Measurements from ENCODE around the gene IL31RA.
A peak's percentile ranks its signal among the peaks of the same experiment; 100 is the strongest.
"Not testable (repeated sequence)": the region's sequence is repeated elsewhere in the genome, so short reads cannot be mapped to it uniquely, and the experiment has no call there.

The IL31RA gene

DNA sequence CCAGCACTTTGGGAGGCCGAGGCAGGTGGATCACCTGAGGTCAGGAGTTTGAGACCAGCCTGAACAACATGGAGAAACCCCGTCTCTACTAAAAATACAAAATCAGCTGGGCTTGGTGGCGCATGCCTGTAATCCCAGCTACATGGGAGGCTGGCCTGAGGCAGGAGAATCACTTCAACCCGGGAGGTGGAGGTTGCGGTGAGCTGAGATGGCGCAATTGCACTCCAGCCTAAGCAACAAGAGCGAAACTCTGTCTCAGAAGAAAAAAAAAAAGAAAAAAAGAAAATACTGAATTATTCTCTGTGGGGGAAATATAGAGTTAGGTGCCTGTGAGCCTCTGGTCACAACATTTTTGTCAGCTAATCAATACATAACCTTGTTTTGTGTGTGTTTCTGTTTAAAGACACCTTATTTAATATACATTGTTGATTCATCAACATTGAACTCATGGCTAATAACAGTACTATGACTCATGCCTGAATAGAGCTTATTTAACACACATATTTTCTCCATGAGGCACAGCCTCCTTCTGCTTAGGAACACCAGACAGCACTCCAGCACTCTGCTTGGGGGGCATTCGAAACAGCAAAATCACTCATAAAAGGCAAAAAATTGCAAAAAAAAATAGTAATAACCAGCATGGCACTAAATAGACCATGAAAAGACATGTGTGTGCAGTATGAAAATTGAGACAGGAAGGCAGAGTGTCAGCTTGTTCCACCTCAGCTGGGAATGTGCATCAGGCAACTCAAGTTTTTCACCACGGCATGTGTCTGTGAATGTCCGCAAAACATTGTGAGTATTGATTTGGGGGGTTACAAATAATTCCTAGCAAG is at the start of gene IL31RA:
Gene IL31RA (plus strand): TSS at position 519 of the 836 bp plus-strand sequence. CDS start 214 bp downstream, at position 733.
- DNase-seq: no peak

GRCh38 chr5:55808814-55809213 is 42.3 kb upstream of the IL31RA start:
- not testable (repeated sequence) for DNase-seq

GRCh38 chr5:55815939-55816338 is 35.2 kb upstream of the IL31RA start:
- DNase-seq: not testable (repeated sequence)

- DNase-seq: no peak
These were observed 34.8 kb upstream of the IL31RA start for GRCh38 chr5:55816342-55816741.

GRCh38 chr5:55817030-55817429 is 34.1 kb upstream of the IL31RA start:
- no peak for DNase-seq

DNA sequence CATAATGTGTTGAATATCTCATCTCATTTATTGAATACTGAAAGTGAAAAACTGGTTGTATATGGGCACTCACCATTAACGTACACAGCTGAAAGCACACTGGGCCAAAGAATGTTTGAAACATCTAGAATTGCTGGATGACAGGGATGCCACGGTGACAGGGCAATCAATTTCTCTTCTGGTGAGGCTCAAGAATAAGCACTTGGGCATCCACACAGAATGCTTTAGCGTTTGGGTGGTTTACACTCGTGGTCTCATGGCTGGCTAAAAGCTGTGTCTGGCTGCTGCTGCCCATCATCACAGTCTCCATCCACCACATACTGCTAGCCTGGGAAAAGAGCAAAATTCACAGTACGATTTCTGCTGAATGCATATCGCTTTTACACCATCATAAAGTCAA is 30.7 kb upstream of the IL31RA start:
- DNase-seq: no peak

DNA sequence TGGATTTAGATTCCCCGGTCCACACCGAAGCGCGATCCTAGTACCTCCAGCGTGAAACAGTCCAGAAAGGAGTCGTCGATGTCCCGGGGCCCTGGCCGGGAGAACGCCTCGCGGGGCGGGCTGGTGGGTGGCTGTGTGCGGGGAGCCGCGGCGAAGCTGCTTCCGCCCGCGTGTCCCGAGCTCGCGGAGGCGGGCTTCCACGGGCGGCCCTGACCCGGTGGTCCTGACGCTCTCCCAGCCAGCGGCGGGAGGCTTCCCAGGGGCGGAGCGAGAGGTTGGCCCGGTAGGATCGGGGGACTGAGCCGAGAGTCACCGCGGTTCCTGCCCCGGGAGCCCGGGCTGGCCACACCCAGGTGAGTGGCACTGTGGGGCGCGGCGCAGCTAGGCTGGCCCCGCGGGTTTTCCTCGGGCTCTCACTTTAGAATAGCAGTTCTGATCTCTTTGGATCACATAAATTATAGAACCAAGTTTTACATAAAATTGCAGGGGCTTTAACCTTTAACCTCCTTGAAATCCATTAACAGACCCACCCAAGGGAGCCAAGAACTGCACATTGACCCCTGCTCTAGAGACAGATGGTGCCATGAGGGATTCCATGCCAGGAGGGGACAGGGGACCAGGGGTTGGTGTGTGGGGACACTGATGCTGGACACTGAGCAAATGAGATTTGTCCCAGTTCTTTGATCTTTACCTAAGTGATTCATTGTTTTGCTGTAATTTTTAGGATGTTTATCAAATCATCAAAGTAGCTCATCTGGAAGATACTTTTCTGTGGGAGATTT is 29.2 kb upstream of the IL31RA start:
- DNase-seq: no peak

- DNase-seq: no peak
These were observed 27.9 kb upstream of the IL31RA start for GRCh38 chr5:55823151-55823796.

- no peak for DNase-seq
These were observed 21.2 kb upstream of the IL31RA start for GRCh38 chr5:55829956-55830355.

DNA sequence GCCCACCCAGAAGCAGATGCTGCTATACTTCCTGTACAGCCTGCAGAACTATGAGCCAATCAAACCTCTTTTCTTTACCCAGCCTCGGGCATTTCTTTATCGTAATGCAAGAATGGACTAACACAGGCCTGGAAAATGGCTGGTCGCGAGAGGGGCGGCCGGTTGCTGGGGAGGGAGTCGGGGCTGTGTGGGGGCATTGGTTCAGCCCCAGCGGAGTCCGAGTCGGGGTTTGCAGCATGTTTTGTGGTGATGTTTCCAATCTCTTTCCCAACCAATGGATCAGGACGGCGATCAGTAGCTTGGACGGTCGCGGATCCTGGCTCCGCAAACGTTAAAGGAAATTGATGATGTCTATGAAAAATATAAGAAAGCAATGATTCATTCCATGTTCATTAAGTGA is 18.7 kb upstream of the IL31RA start:
- no peak for DNase-seq

- DNase-seq: no peak
These were observed 15.0 kb upstream of the IL31RA start for GRCh38 chr5:55836191-55836590.

- DNase-seq: no peak
These were observed 9.2 kb upstream of the IL31RA start for GRCh38 chr5:55841976-55842375.

DNA sequence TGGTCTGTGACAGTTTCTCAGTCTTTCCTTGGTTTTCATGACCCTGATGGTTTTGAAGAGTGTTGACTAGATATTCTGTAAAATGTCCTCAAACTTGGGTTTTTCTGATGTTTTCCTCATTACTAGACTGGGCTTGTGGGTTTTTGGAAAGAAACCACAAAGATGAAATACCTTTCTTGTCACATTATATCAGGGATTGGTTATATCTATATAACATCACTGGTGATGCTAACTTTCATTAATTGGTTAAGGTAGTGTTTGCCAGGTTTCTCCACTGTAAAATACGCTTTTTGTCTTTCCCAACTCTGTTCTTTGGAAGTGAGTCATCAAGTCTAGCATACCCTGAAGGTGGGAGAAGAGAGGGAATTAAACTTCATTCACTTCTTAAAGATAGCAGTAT is 3.3 kb upstream of the IL31RA start:
- DNase-seq: no peak

- DNase-seq: no peak
These were observed 2.4 kb upstream of the IL31RA start for GRCh38 chr5:55848783-55849182.

DNA sequence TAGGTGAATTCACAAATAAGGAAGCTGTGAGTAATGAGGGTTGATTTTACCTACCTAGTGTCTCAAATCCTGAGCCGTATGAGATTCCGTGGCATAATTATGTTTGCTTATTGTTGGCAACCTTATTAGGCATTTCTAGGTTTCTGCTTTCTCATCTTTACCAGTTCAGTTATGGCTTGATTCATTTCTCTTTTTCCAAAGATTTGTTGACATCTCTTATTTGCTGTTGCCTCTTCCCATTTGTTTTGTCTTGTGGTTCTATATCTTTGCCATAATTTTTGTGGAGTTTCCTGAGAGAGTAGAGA is 470 bp downstream of the IL31RA start:
- no peak for DNase-seq

DNA sequence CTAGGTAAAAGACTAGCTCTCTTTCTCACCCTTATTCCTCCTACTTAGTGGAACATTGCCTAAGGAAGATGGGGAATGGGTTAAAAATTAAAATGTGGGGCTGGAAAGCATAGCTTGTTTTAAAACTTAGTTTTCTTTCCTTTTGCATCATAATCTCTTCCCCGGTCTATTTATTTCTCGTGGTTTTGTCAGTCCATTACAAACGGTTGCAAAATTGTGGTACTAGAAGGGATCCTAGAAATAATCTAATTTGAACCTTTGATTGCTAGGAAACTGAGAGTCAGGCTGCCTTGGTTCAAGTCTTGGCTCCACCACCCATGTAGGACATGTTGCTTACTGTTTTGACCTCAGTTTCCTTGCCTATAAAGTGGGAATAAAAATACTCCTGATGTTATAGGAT is 1.3 kb downstream of the IL31RA start:
- DNase-seq: no peak

DNA sequence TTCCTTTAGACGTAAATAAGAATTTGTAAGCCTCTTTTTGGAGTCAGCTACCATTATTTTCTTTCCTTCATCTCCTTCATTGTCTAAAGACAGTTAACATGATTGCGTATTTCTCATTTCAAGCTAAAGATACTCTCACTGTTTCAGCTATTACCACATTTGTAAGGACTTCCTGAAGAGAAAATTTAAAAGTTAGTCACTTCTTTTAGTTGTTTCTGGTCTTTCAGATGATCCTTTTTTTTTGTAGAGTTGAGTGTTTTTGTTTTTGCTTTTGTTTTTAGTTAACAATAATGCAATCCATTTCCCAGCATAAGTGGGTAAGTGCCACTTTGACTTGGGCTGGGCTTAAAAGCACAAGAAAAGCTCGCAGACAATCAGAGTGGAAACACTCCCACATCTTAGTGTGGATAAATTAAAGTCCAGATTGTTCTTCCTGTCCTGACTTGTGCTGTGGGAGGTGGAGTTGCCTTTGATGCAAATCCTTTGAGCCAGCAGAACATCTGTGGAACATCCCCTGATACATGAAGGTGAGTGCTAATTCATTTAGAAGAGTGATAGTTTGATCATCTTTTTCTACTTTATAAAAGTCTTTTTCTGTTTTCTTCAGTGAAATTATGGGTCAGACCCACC is 2.0 kb downstream of the IL31RA start:
- no peak for DNase-seq

- no peak for DNase-seq
These were observed 2.7 kb downstream of the IL31RA start for GRCh38 chr5:55853818-55854217.

DNA sequence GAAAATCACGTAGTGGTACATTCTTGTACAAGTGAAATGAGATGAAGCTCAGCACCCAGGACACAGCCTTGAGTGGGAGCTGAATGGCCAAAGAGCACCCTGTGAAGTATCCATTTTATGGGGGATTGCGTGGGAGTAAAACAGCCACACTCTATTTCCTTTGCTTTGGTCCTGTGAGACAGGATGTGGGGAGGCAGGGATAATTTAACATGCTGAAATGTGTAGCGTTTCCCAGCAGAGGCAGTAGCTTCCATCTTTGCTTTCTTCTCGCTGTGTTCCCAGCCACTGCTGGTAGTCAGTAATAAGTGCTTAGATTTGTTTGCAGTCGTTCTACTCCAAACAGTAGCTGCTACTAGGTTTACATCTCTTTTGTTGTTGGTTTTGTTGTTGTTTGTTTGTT is 4.4 kb downstream of the IL31RA start:
- no peak for DNase-seq

GRCh38 chr5:55856516-55857246 is 5.5 kb downstream of the IL31RA start:
- DNase-seq: peak; percentile 25

- no peak for DNase-seq
These were observed 6.1 kb downstream of the IL31RA start for GRCh38 chr5:55857247-55857640.

GRCh38 chr5:55858104-55858503 is 6.9 kb downstream of the IL31RA start:
- no peak for DNase-seq

- DNase-seq: no peak
These were observed 9.1 kb downstream of the IL31RA start for GRCh38 chr5:55860288-55860687.

Measured in NK-92 treated with Interleukin-12 subunit alpha and Interleukin-12 subunit beta, amount 100 ng/mL, for 24 hours (cell line).